NCI-H2081 (cell line): Measurements from ENCODE around the gene DGKZ.
A peak's percentile ranks its signal among the peaks of the same experiment; 100 is the strongest.
"Not testable (repeated sequence)": the region's sequence is repeated elsewhere in the genome, so short reads cannot be mapped to it uniquely, and the experiment has no call there.

Experiments
- DNase-seq, 2 experiments: peaks; one replicate each; lab custom pipeline; 2025; lab: John Stamatoyannopoulos, UW

The DGKZ gene, protein sequence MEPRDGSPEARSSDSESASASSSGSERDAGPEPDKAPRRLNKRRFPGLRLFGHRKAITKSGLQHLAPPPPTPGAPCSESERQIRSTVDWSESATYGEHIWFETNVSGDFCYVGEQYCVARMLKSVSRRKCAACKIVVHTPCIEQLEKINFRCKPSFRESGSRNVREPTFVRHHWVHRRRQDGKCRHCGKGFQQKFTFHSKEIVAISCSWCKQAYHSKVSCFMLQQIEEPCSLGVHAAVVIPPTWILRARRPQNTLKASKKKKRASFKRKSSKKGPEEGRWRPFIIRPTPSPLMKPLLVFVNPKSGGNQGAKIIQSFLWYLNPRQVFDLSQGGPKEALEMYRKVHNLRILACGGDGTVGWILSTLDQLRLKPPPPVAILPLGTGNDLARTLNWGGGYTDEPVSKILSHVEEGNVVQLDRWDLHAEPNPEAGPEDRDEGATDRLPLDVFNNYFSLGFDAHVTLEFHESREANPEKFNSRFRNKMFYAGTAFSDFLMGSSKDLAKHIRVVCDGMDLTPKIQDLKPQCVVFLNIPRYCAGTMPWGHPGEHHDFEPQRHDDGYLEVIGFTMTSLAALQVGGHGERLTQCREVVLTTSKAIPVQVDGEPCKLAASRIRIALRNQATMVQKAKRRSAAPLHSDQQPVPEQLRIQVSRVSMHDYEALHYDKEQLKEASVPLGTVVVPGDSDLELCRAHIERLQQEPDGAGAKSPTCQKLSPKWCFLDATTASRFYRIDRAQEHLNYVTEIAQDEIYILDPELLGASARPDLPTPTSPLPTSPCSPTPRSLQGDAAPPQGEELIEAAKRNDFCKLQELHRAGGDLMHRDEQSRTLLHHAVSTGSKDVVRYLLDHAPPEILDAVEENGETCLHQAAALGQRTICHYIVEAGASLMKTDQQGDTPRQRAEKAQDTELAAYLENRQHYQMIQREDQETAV

DNA sequence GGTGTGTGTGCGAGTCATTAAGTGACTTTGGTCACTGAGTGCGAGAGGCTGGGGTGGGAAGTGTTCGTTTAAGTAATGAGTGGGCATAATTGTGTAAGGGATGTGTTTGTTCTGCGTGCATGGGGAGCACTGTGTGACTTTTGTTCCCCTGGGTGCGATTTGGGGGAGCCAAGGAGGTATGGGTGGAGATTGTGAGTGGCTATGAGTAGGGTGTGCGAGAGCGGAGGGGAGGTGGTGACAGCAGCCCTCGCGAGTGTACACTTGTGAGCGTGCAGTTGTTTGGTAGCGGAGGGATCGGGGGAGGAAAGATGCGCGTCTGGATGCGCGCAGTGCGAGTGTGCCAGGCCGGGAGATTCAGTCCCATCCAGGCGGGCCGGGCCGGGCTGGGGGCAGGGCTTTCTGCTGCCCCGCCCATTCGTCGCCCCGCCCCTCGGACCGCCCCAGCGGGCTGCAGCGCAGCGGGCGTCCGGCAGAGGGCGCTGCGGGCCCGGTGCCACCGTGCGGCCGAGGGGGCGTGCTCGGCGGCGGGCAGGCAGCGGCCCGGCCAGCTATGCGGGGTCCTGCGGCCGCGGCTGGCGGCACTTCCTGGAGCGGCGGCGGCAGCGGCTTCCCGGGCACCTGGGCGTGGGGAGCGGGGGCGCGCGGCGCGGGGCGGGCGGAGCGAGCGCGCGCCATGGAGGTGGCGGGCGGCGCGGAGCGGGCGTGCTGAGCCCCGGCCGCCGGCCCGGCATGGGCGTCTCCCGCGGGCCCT, at the start of gene DGKZ:
DGKZ (plus strand) TSS at position 578 of the 751 bp plus-strand sequence. CDS start 197 bp downstream, outside the sequence.
- peak; percentile 85 to 87 for DNase-seq

GRCh38 chr11:46298699-46299433, 48.4 kb upstream of the DGKZ start:
- no peak for DNase-seq

DNA sequence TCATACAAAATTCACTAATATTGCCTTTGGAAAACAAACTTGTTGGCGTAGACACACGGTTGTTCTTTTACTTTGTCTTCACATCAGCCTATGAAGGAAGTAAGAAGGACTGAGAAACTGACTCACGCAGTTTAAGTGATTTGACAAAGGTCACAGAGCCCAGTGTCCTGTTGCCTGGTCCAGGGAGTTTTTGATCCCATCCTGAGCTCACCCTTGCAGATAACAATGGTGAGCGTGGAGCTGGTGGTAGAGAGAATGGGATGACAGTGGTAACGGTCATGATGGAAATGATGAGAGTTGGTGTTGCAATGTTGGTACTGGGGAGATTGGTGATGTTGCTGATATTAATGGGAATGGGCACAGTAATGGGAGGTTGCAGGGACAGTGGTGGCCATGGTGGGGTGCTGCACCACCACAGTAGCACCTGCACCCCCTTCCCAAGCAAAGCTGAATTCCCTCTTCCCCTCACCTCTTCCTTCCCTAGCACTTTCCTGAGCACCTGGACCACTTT, 47.8 kb upstream of the DGKZ start:
- DNase-seq: no peak

DNA sequence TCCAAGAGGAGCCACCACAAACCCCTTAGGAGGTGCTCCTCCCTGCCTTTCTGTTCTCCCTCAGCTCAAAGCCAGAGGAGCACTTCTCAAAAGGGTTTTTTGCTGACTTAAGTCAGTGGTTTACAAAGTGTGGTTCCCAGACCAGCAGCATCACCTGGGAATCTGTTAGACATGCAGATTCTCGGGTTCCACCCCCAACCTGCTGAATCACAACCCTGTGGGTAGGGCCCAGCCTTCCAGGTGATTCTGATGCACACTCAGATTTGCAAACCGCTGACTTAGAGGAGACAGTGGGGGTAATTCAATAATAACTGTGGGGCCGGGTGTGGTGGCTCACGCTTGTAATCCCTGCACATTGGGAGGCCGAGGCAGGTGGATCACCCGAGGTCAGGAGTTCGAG, 47.0 kb upstream of the DGKZ start:
- no peak for DNase-seq

GRCh38 chr11:46302866-46303265, 44.4 kb upstream of the DGKZ start:
- DNase-seq: no peak

GRCh38 chr11:46304036-46304435, 43.2 kb upstream of the DGKZ start:
- not testable (repeated sequence) for DNase-seq

DNA sequence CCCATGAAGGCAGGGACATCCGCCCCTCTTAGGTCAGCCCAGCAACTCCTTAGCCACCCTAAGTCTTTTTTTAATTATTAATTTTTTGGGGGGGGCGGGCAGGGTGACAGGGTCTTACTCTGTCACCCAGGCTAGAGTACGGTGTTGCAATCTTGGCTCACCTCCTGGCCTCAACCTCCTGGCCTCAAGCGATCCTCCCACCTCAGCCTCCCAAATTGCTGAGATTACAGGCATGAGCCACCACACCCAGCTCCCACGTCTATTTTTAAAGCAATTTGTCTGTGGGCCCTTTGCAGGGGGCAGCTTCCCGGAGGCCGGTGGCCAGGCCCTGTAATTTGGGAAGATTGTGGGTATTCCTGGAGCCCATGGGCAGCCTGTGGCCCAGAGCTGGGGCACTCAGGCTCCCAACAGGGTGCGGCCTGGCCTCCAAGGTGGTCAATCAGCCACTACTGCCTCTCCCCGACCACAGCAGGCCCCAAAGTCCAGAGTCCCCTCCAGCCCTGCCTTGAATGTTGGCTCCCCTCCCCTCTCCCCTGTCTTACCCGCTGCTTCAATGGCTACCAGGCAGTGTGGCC, 42.6 kb upstream of the DGKZ start:
- DNase-seq: no peak

DNA sequence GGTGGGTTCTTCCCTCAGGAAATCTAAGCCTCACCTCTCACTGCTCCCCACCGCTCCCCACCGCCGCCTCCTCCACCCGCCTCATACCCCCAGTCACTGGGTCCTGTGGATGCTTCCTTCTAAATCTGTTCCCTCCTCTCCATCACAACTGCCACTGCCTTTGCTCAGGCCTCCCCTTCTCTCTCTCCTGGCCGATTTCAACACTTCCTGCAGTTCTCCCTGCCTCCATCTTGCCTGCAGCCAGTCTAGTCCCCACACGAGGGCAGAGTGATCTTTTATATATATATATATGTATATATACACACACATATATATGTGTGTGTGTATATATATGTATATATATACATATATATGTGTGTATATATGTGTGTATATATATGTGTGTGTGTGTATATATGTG, 42.0 kb upstream of the DGKZ start:
- no peak for DNase-seq

DNA sequence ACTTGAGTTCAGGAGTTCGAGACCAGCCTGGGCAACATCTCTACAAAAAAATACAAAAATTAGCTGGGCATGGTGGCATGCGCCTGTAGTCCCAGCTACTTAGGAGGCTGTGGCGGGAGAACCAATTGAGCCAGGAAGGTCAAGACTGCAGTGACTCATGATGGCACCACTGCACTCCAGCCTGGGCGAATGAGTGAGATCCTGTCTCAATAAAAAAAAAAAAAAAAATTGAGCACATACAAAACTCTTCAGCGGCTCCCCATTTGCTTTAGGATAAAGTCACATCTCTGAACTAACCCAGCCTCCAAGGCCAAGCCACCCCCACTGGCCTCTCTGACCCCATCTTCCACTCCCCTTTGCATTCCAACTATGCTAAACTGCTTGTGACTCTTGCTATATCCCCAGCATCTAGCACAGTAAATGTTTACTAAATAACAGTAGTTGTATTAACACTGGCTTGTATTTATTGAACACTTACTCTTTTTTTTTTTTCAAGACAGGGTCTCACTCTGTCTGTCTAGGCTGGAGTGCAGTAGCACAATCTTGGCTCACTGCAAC, 40.9 kb upstream of the DGKZ start:
- DNase-seq: no peak

DNA sequence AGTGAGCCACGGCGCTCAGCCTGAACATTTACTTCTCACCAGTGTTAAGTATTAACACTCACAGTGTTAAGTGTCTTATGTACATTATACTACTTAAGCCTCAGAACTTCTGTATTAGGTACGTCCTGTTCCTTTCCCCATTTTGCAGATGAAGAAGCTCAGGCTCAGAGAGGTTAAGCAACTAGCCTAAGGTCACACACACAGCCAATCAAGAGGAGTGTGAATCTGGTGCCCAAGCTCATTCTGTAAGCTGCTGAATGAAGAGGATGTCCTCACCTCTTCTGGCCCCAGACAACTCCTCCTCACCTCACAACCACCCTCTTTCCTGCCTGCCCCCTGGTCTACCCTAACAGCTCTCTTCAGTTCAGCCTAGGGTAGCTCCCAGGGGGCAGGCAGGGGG, 39.9 kb upstream of the DGKZ start:
- no peak for DNase-seq

DNA sequence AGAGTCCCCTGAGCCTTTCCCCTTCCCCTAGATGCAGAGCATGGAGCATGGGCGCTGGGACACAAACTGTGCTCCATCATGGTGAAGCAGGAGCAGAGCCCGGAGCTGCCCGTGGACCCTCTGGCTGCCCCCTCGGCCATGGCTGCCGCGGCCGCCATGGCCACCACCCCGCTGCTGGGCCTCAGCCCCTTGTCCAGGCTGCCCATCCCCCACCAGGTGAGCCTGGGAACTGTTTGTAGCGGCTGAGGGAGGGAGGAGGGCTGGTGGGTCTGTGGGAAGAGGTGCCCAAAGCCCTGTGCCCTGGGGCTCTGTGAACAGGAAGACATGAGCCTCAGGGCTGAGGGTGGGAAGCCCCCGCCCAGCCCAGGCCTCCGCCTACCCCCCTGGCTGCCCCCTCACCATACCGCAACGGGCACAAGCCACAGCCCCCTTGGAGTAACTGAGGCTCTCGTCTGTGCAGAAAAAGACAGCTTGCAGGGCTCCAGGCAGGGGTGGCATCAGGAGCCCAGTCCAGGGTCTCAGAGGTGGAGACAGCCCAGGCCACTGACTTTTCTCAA, 39.4 kb upstream of the DGKZ start:
- DNase-seq: no peak

DNA sequence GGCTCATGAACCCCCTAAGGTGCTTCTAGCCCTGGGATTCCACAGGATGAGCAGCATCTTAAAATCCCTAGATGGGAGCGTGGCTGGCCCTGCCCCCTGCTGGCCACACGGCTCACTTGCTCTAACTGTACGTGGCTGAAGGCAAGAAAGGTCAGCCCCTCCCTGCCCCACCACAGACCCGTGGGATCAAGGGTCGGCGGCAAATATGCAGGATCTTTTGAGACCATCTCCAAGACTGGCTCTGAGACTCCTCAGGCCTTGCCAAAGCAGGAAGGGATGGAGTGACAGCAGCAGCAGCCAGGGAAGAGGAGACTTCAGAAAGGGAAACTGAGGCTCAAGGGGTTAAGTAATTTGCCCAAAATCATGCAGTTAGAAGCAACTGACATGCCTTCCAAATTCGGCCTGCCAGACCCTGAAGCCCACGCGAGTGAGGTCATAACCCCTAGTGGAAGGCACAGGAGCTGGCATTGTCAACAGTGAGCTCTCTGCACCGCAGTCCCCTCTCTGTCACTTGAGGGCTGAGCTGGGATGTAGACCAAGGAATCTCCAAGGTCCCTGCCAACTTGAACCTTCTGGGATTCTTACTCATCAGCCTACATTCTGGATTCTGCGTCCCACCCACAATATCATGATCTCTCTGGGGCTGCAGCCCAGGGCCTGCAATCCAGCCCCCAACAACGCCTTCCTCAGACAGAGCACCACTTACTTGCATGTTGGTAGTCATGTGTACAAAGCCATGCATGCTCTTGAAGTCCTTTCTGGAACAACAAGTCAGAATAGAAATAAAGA, 38.4 kb upstream of the DGKZ start:
- DNase-seq: peak; percentile 58 to 68

GRCh38 chr11:46309814-46310259, 37.4 kb upstream of the DGKZ start:
- no peak for DNase-seq

DNA sequence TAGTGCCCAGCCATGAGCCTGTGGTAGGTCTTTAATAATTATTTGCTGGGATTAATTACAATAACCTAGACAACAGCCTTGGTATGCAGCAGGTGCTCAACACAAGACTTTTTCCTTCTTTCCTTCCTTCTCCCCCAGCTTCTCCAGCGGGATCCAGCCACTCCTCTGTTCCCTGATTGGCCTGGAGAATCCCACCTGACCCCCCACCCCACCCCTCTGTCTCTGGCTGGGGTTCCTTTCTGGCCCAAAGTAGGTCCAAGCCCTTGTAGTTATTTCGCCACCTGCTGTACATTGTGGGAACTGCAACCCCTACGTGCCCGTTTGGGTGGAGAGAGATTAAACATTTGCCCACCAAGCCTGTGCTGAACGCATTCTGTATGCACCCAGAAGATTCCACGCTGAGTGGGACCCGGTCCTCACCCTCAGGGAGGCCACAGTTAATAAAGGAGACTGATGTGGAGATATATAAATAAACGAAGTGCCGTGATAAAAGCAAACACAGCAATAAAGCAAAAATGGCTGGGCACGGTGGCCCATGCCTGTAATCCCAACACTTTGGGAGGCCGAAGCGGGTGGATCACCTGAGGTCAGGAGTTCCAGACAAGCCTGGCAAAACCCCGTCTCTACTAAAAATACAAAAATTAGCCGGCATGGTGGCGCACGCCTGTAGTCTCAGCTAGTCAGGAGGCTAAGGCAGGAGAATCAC, 32.1 kb upstream of the DGKZ start:
- DNase-seq: peak; percentile 72 to 75

GRCh38 chr11:46315783-46316563, 31.3 kb upstream of the DGKZ start:
- no peak for DNase-seq

DNA sequence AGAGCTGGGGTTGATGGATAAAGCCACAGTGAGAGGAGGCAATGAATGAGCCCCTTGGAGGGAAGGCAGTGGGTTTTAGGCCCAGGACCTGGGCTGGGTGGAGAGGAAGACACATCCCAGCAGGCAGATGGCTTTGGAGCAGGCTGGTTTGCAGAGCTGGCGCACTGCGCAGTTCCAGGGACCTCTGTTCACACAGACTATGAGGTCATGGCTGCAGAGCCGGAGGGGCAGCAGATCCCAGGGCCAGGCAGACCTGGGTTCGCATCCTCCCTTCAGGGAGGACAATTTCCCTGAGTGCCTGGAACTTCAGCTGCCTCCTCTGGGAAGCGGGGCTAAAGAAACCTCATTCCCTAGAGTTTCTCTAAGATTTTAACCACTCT, 28.2 kb upstream of the DGKZ start:
- no peak for DNase-seq

DNA sequence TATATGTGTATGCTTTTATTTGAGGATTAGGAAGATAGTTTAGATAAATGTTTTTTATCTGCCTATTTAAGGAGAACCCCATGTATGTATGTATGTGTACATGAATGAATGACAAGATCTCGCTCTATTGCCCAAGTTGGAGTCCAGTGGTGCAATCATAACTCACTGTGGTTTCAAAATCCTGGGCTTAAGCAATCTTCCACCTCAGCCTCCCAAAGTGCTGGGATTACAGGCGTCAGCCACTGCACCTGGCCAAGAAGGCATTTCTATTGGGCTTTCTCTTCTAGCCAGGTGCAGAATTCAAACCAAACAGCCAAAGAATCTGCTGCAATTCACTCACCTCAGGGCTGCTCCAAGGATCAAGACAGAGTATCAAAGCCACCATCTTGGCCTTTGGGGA, 25.5 kb upstream of the DGKZ start:
- no peak for DNase-seq

GRCh38 chr11:46322759-46323158, 24.5 kb upstream of the DGKZ start:
- DNase-seq: no peak
